Activated CD4-positive, CD25-positive, alpha-beta regulatory T cell treated with anti-CD3 and anti-CD28 coated beads, Interleukin-2, amount 50 U/mL, for 24 hours (primary cell): ENCODE measurements around the gene KREMEN1.
"Not testable (repeated sequence)": the region's sequence is repeated elsewhere in the genome, so short reads cannot be mapped to it uniquely, and the experiment has no call there.

Experiments used
- ATAC-seq, 2 donors: fragments of 150-1000 bp; cut with Tn5 transposase; one replicate each; pipeline ENCODE4 v1.10.0; 2021; ENCODE audit warnings: mild to moderate bottlenecking in 1 of 2, moderate library complexity in 1 of 2

The KREMEN1 gene

DNA sequence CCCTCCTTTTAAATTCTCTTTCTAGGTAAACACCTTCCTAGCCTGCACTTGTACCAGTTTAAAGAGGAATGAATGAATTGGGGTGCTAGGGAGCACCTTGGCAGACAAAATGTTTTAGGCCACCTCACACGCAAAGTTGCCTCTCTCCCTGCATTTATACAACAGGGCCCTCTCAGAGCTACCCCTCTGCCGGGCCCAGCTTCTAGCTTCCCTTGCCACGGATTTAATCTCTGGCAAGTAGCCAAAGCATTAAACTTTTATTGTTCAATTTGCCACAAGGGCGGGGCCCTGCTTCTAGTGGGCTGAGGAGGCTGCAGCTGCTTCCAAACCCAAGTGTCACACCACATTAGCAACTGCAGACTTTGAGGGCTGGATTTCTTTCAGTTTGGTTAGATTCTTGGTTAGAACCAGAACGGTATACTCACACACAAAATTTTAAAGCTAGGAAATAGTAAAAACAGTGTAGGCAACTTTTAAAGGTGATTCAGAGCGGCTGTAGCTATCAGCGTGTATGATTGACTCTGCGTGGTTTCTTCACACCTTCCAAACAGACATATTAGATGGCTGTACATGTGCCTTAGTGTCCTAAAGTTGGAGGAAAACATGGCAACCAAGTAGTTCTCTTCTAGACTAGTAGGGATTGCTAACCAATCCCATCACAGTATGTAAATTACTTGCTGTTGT, 6.5 kb downstream of the KREMEN1 start:
- no peak for ATAC-seq

DNA sequence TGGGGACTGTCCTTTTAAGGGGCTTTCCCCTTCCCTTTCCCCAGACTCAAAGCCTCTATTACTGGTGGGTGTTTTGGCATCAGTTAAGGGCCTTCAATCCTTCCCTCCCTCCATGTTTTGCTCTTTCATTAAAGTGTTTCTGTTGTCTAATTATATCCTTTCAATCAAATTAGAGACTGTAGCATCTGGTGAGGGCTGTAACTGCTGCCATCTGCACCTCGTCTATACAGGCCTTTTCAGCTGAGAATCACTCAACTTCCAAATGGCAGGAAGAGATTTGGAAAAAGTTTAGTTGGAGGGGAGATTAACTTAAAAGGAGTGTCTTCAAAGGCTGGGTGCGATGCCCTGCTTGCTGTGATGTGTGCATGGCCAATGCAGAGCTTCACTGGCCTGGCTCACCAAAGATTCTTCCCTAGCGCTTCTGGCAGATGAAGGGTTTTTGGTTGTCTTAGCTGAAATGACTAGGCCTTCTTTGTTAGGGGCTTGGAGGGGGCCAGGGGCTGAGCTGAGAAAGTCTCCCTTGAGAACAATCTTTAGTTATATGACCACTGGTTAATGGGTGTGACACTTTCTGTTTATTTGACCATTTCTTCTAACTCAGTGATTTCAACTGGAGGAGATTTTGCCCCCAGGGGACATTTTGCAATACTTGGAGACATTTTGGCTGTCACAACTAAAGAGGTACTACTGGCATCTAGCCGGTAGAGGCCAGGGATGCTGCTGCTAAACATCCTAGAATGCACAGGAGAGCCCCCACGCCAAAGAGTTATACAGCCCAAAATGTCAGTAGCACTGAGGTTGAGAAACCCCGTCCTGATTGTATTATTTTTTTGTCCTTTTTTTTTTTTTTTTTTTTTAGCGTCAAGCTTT, 7.5 kb downstream of the KREMEN1 start:
- ATAC-seq: no peak

DNA sequence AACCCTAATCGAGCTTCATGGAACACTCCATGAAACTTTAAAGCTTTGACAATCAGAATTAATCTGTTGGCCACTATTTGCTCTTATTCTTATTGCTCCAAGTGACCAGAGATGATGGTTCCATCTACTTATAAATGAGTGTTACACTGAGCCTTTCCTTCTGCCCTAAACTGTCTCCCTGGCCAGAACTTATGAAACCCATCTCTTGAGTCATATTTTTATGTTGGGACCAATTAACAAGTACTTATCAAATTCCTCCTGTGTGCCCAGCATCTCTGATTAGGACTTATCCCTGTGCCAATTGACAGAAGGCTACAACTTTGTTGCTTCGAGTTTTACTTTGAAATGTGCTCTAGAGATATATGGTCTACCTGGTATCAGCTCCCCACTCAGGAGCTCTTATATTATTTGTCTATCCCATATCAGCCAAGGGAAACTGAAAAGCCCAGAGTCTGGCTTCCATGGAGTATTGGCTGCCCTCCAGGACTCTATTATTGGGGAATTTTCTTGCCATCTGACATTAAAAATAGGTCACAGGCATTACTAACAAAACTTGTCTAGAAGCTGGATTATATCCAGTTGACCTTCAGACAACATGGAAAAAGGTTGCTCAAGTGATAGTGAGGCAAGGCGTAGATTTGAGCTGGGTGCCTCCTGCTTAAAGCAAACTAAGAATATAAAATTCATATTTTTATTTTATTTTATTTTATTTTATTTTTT, 8.8 kb downstream of the KREMEN1 start:
- no peak for ATAC-seq

DNA sequence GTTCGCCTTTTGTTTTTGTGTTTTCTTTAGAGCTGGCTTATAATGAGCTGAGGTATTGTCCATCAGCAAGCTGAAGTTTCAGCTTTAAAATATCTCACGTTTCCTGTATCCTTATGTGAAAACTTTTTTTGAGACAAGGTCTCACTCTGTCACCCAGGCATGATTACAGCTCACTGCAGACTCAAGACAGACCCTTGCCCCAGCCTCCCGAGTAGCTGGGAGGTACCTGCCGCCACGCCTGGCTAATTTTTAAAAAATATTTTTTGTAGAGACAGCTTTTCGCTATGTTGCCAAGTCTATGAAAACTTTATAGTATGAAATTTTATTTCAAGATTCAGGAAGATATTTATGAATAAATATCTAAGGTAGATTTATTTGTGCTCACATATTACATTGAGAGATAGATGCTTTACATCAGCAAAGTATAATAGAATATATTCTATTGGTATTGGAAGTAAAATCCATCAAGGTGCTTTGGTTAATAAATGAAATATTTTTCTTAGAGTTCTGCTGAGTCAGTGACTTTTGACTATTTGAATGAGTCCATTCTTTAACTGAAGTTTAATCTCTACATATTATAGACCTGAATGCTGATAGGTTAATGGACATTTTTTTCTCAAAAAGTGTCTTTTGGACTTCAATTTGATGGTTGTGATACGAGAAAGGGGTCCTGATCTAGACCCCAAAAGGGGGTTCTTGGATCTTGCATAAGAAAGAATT, 10.2 kb downstream of the KREMEN1 start:
- ATAC-seq: no peak

DNA sequence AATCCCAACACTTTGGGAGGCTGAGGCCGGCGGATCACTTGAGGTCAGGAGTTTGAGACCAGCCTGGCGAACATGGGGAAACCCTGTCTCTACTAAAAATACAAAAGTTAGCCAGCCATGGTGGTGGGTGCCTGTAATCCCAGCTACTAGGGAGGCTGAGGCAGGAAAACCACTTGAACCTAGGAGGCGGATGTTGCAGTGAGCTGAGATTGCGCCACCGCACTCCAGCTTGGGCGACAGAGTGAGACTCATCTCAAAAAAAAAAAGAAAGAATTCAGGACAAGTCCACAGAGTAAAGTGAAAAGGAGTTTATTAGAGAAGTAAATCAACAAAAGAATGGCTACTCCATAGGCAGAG, 10.7 kb downstream of the KREMEN1 start:
- not testable (repeated sequence) for ATAC-seq

DNA sequence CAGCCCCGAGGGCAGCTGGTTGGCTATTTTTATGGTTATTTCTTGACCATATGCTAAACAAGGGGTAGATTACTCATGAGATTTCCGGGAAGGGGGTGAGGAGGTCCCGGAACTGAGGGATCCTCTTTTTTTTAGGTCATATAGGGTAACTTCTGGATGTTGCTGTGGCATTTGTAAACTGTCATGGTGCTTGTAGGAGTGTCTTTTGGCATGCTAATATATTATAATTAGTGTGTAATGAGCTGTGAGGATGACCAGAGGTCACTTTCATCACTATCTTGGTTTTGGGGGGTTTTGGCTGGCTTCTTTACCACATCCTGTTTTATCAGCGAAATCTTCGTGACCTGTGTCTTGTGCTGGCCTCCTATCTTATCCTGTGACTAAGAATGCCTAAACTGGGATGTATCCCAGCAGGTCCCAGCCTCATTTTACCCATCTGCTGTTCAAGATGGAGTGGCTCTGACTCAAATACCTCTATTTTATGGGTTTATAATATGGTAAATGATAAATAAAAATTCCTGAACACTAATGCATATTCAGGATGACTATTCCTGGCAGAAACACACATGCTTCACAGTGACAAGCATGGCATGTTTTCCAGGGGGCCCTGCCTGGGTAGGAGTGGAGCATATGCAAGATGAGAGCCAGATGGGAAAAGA, 11.2 kb downstream of the KREMEN1 start:
- ATAC-seq: no peak

DNA sequence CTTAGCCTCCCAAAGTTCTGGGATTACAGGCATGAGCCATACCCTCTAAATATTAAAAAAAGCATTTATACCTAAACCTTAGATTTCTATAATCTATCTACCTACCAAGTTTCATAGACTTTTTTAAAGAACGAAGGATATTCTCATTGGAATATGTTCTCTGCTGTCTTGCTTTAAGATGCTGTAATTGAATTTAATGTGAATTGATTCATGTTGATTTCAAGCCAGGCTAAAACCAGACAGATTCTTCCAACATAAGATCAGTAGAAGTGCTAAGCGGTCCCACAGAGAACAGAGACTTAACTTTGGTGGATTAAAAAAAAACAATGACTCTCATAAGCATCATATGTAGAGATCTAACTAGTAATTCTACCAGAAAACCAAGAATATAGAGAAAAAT, 14.2 kb downstream of the KREMEN1 start:
- no peak for ATAC-seq

DNA sequence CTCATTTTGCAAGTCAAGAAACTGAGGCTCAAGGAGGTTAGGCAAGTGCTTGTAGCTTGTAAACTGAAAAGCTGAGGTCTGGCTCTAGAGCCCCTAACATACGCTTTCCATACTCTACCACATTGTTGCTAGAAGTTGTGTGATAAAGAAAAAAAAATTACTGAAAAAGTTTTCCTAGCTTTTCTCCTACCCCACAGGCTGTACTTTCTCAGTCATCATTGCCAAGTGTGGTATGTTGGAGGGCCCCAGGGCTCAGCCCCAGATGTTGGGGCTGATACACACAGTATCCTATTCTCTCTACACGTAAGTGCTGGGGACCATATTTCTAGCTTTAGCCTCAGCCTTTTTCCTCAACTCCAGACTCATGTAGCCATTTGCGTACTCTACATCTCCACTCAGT, 16.0 kb downstream of the KREMEN1 start:
- no peak for ATAC-seq

DNA sequence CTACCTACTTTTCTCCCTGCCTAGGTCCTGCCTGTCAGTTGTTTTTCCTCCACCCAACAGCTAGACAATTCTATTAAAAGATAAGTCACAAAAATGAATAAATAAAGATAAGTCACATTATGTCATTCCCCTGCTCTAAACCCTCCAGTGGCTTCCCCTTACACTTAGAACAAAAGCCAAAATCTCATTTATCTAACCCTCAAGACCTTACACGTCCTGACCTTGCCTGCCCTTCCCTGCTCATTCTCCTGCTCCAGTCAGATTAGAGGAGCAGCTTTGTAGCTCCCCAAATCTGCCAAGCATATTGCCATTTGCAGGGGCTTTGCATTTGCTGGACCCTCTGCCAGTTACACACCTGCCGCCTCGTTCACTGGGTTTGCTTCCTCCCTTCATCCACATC, 16.7 kb downstream of the KREMEN1 start:
- ATAC-seq: no peak

DNA sequence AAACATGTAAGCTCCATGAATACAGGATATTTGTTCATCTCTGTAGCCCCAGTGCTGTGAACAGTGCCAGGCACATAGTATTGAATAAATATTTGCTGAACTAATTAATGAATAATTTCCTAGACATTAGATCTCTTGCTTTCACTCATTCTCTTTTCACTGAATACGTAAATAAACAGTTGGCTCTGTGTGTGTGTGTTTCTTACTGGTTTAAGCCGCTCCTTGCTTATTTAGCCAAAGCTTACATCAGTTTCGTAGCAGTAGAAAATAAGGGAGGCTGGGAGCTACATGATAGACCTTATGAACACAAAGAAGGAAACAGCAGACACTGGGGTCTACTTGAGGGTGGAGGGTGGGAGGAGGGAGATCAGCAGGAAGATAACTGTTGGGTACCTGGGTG, 17.2 kb downstream of the KREMEN1 start:
- no peak for ATAC-seq

DNA sequence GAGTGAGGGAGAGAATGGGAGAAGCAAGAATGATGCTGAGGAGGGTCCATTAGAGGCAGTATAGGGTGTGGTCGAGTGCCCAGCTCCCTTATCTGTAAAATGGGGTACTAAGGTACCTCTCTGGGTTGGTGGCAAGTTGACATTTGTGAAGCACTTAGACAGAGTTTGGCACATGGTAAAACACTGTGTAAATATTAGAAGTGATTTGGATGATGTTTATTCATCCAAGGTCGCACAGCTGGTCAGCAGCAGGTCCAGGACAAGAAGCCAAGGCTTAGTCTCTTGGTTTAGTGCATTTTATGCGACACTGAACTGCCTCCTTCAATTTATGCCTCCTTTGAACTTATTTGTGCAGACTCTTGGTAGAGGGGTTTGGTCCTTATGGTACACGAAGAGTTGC, 19.4 kb downstream of the KREMEN1 start:
- no peak for ATAC-seq

DNA sequence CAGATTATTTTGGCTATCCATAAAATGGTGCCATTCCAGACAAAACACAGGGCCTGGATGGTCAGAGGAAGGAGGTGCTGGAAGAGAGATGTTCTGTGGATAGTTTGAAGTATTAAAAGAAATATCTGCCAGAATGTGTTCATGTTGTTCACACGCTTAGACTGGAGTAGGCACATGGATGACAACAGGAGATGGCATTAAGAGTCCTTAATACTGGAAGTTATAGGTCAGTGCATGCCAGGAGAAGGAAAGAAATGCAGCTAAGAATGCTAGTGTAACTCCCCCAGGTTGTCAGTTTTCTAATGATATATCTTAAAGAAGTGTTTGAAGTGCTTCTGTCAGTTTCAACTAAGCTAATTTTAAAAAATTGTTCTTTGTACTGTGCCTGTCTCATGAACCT, 20.2 kb downstream of the KREMEN1 start:
- no peak for ATAC-seq

DNA sequence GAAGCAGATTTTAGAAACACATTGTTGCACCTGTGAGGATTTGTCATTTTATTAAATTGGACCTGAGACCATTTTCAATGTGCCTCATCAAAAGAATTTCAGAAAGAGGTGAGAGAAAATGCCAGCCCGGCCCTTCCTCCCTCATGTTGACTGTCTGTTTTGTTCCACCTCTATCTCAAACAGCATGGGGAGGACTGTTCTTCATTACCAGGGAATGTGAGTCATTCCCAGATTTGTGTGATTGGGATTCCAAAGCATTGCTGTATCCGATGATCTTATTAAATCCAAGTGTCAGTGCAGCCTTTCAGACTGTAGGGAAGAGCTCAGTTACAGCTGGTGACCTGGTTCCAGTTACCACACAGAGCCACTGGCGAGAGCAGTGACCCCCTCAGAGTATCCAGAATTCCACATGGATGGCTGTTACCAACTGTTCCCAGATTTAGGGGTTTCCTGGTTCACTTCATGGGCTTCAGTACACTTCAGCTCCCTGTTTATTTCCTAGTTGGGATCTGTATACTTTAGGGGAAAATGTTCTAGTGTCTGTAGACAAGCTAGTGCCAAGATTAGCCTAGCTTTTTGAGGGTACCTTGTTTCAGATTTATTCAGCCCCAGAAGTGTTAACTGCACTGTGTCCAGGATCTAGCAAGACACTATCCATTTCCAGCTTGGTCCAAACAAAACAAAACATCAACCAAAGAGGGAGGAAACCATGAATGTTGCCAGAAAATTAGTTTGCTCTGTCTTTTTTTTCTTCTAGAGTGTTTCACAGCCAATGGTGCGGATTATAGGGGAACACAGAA, 20.9 kb downstream of the KREMEN1 start:
- no peak for ATAC-seq

DNA sequence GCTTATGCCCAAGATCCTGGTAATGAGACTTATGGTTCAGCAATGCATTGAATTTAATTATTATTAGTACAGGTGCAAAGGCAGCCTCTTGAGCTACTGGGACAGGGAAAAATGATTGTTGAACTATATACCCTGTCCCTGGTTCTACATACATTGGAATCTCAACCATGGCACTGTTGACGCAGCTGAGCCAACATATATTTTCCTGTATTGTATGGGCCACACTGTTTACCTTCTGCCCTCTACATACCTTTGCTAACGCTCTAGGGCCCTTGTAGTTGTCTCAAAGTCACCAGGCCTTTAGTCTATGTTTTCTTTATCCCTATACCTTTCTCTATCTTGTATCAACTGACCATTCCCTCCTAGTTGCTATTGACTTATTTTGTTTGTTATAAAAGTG, 22.6 kb downstream of the KREMEN1 start:
- ATAC-seq: no peak

DNA sequence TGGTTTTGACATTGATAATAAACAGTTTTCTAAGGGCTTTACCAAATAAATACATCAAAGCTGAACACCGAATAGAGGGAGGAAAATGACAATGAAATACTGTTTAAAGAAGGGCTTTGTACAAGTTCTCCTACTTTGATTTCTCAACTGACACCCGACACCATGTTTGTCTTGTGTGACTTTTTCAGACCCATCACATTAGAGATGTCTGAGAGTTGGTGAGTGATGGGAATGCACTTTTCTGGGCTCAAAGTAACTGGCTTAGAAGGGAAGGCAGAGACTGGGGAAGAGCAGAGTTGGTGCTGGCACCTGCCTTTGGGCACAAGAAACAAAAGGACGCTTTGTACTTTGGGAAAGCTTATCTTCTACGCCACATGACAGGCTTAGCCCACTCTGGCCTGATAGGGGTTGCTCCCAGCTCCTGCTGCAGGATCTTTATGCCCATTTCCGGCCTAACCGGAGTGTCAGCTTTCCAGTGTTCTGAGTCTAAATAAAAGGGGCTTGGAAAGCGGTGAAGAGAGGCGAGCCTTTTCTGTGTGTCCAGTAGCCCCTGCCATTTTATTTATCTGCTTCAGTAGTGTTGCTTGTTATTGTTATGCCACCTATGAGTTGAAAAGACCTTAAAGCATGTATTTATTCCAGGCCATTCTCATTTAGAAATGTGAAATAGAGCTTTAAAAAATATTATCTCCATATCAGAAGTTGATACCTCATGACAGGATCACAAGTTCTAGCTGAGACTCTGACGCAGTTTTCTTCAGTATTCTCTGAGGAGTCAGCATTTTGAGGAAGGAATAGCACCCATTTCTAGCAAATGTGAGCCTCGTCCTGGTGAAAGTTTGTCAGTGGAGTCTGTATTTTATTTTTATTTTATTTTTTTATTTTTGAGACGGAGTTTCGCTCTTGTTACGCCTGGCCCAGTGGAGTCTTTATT, 24.2 kb downstream of the KREMEN1 start:
- ATAC-seq: no peak

DNA sequence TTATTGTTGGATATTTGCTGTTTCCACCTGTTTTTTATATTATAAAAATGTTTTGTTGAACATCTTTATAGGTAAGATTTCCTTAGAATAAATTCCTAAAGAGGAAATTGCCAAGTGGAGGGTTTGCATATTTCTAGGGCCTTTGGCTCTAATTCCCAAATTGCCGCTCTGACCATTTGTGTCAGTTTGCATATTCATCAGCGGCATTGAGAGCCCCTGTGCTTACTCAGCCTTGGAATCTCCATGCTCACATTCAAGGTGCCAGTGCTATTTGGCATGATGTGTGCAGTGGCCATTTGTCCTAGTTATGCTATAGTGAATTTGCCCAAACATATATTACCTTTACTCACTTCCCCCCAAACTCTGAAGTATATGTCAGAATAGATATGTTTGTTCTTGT, 25.5 kb downstream of the KREMEN1 start:
- no peak for ATAC-seq

DNA sequence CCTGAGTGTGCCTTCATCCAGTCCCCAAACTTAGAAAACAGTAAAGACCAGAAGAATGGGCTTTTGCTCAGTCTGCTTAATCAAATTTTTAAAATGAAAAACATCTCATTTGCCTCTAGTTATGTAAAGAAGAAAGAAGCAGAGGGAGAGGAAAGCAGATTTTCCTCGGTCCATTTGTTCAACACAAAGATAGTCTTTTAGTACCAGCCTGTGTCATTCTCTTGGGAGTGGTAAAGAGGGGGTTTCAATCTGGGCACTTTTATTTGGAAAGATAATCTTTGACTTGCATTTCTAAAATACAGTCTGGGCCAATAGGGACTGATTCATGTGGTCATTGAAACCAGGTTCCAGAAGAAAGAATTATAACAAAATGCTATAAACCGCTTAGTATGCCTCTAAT, 29.5 kb downstream of the KREMEN1 start:
- ATAC-seq: no peak

DNA sequence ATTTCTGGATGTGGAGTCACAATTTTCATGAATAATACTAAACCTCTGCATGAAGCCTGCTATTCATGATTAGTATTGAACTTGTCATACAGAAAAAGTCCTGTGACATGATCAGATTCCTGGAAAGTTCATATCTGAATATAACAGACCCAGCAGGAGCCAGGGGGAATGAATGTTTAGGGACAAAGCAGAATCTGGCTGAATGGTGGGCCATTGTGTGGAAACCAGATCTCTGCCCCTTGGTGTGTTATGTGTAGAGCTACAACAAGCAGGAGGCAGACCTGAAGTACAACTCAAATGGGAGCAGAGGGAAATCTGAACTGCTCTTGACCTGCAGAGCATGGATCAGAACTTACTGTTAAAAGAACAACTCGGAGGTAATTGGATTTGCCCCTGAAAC, 30.3 kb downstream of the KREMEN1 start:
- no peak for ATAC-seq

DNA sequence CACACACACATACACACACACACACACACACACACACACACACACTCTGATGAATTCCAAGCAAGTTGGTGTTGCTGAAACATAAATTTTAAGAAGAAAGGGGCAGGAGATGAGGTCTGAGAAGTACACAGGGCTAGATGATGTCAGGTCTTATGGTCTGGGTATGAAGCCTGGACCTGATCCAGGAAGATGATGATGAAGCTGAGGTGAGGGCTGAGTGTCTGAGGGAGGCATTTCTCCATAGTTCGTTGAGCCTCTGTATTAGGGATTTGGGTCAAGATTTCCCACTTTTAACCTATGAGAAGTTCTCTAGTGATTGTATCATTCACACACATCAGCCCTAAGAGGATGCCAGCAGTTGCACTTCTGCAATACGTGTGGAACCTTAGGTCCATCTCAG, 32.6 kb downstream of the KREMEN1 start:
- ATAC-seq: no peak

DNA sequence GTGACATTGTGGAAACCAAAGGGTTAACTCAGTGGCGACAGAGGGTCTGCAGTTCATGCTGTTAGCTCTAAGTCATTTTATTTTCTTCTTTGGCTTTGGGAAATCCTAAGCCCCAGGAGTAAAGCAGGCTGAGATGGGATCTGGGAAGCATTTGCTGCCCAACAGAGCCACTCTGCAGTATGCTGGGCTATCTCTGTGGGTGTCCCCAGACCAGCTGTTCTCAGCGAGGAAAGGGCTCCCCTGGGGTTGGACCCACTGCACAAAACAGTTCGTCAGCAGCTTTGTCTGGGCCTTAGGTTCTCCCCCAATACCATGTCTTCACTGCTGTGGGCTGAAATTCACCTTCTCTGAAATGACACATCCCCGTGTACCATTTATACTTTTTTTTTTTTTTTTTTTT, 34.0 kb downstream of the KREMEN1 start:
- ATAC-seq: no peak

DNA sequence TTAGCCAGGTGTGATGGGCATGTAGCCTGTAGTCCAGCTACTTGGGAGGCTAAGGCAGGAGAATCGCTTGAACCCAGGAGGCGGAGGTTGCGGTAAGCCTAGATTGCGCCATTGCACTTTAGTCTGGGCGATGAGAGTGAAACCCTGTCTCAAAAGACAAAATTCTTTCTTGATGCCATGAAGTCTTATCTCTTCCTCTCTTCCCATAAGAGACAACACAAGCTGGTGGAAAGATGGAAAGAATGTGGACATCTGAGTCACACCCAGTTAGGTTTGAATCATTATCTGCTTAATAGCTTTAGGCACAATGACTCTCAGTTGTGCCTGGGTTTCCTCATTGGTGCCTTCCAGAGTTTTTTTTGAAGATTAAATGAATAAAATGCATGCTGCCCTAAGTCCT, 35.3 kb downstream of the KREMEN1 start:
- no peak for ATAC-seq
